Measurements from ENCODE around the gene KATNBL1.

GRCh38 chr15:34111488-34111887 is 98.4 kb downstream of the KATNBL1 start:
- TF ChIP-seq, protein P1, sequence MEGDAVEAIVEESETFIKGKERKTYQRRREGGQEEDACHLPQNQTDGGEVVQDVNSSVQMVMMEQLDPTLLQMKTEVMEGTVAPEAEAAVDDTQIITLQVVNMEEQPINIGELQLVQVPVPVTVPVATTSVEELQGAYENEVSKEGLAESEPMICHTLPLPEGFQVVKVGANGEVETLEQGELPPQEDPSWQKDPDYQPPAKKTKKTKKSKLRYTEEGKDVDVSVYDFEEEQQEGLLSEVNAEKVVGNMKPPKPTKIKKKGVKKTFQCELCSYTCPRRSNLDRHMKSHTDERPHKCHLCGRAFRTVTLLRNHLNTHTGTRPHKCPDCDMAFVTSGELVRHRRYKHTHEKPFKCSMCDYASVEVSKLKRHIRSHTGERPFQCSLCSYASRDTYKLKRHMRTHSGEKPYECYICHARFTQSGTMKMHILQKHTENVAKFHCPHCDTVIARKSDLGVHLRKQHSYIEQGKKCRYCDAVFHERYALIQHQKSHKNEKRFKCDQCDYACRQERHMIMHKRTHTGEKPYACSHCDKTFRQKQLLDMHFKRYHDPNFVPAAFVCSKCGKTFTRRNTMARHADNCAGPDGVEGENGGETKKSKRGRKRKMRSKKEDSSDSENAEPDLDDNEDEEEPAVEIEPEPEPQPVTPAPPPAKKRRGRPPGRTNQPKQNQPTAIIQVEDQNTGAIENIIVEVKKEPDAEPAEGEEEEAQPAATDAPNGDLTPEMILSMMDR (conservative IDR thresholded peaks at IDR 0.05 in 1 of 2, IDR thresholded peaks at IDR 0.05 in 1 of 2; ENCODE audit: extremely low read depth in 1 of 2, insufficient read depth in 1 of 2, low read depth in 1 of 2, low read length in 2 of 2) = no peak
- no peak for TF ChIP-seq EZH2 (IDR thresholded peaks at IDR 0.05; ENCODE audit: borderline replicate concordance, low read length)
